ENCODE results near the gene RMP24.

DNA sequence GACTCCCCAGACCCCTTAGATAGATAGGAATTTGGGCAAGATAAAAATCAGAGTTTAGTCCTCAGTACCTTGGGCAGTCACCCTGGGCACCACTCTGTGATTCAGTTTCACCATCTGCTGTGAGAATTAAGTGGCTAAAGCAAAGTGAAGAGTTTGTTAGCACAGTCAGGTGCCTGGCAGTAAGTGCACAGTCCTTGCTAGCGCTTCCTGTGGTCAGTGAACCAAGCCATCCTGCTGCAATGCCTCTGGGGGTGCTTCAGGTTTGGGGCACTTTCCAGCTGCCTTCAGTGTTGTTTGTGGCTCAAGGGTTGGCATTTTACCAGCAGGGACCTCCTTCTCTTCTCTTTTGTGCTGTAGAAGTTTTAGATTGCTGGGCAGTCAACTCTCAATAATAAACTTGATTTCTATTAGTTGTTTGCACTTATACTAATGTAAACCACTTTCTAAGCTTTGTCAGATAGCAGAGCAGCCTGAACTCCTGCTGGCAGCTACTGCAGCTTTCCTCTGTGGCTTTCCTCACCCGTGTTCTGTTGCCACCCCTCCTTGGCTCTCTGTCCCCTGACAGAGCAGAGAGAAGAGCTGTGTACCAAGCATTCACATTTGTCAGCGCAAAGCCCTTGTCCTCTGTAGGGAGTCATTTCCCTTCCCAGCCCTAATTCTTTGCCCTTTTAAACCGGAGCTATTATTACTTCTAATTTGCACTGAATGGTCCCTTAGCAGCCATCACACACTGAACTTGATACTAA lies 48.4 kb upstream of the RMP24 start:
- TF ChIP-seq, protein P1, sequence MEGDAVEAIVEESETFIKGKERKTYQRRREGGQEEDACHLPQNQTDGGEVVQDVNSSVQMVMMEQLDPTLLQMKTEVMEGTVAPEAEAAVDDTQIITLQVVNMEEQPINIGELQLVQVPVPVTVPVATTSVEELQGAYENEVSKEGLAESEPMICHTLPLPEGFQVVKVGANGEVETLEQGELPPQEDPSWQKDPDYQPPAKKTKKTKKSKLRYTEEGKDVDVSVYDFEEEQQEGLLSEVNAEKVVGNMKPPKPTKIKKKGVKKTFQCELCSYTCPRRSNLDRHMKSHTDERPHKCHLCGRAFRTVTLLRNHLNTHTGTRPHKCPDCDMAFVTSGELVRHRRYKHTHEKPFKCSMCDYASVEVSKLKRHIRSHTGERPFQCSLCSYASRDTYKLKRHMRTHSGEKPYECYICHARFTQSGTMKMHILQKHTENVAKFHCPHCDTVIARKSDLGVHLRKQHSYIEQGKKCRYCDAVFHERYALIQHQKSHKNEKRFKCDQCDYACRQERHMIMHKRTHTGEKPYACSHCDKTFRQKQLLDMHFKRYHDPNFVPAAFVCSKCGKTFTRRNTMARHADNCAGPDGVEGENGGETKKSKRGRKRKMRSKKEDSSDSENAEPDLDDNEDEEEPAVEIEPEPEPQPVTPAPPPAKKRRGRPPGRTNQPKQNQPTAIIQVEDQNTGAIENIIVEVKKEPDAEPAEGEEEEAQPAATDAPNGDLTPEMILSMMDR (IDR thresholded peaks at IDR 0.05), result no peak
- no peak for TF ChIP-seq POLR2A (IDR thresholded peaks at IDR 0.05)
- no peak for TF ChIP-seq POLR2AphosphoS5 (IDR thresholded peaks at IDR 0.05)
- TF ChIP-seq EP300 (IDR thresholded peaks at IDR 0.05; ENCODE audit: low read depth), result no peak
